GM12878 (cell line): ENCODE measurements around the gene COBLL1. TPM values are rescaled to one million over a fixed set of nuclear protein-coding genes. Genes with fewer than 3 reads are reported as not detected.

Experiments used
- ATAC-seq: fragments of 200-7000 bp; cut with Tn5 transposase; 3 replicates; pipeline ENCODE4 v1.9.1; 2020; ENCODE audit warnings: mild to moderate bottlenecking, moderate library complexity
- BruUV-seq: library from RNA; stranded (reverse); fragments of 400-500 nt; replicated peaks from 2 replicates; lab custom pipeline; 2021; lab: Mats Ljungman, UMichigan
- CTCF ChIA-PET: fragments of 300-600 bp; sonication (Branson Sonifier 250); formaldehyde crosslinking; extraction: SDS; loops from one replicate; lab custom pipeline; 2021; ENCODE audit warnings: inconsistent platforms; lab: Yijun Ruan, JAX
- POLR2A ChIA-PET: fragments of 350-600 bp; formaldehyde crosslinking; extraction: SDS; loops from one replicate; lab custom pipeline; 2021; ENCODE audit warnings: inconsistent platforms; lab: Charles Lee
- RAD21 ChIA-PET: fragments of 300-600 bp; sonication (Branson Sonifier 250); formaldehyde crosslinking; loops from one replicate; lab custom pipeline; 2023; ENCODE audit warnings: antibody characterized with exemption; ENCODE audit not compliant: unreplicated experiment; lab: Charles Lee
- SMC1A ChIA-PET: fragments of 300-600 bp; sonication (Branson Sonifier 250); formaldehyde crosslinking; loops from one replicate; lab custom pipeline; 2023; ENCODE audit not compliant: unreplicated experiment, uncharacterized antibody; lab: Charles Lee
- DNase-seq: peaks from one replicate; pipeline ENCODE4 v3.0.0-alpha.2; 2011; ENCODE audit warnings: low read depth, low spot score
- FAIRE-seq: peaks from 3 replicates; lab custom pipeline; 2011; peaks lifted over from hg19 to GRCh38; lab: Jason Lieb, UNC
- H2AFZ ChIP-seq: 2 replicates; pipeline ENCODE4 v1.6.0; 2011; ENCODE audit warnings: low read depth, low read length, control low read depth; ENCODE audit not compliant: control insufficient read depth
- H3K27ac ChIP-seq: 2 replicates; pipeline ENCODE4 v1.5.1; 2011; ENCODE audit warnings: control low read depth; ENCODE audit not compliant: control insufficient read depth, insufficient read depth
- H3K27me3 ChIP-seq, 2 experiments: replicated peaks in 1 of 2; 2 replicates each; pipeline versions ENCODE4 v1.6.0 to v1.6.1; 2011; ENCODE audit warnings: low read length in 1 of 2; ENCODE audit not compliant: control insufficient read depth in 2 of 2, insufficient read depth in 2 of 2
- H3K36me3 ChIP-seq, 2 experiments: 2 replicates each; pipeline ENCODE4 v1.5.1; 2011; ENCODE audit warnings: low read length in 1 of 2; ENCODE audit not compliant: control insufficient read depth in 2 of 2, insufficient read depth in 2 of 2
- H3K4me1 ChIP-seq: 2 replicates; pipeline ENCODE4 v1.6.1; 2011; ENCODE audit warnings: mild to moderate bottlenecking, low read length, moderate library complexity, mixed read lengths; ENCODE audit not compliant: control insufficient read depth, insufficient read depth
- H3K4me2 ChIP-seq: 2 replicates; pipeline ENCODE4 v1.6.0; 2011; ENCODE audit warnings: control low read depth; ENCODE audit not compliant: control insufficient read depth, insufficient read depth
- H3K4me3 ChIP-seq: fragments of 200-600 bp; sonication (generic); 2 replicates; pipeline ENCODE4 v1.5.1; 2016
- H3K79me2 ChIP-seq: 2 replicates; pipeline ENCODE4 v1.6.0; 2011; ENCODE audit warnings: low read length; ENCODE audit not compliant: control insufficient read depth, insufficient read depth
- H3K9ac ChIP-seq: 2 replicates; pipeline ENCODE4 v1.8.0; 2011; ENCODE audit warnings: low read length, control low read depth, mixed read lengths; ENCODE audit not compliant: control insufficient read depth, insufficient read depth
- H3K9me3 ChIP-seq: replicated peaks from 3 replicates; pipeline ENCODE4 v1.5.1; 2011; ENCODE audit warnings: mild to moderate bottlenecking, low read length; ENCODE audit not compliant: control insufficient read depth, insufficient read depth
- H4K20me1 ChIP-seq: 2 replicates; pipeline ENCODE4 v1.6.0; 2011; ENCODE audit not compliant: control insufficient read depth, insufficient read depth
- BCL11A ChIP-seq: IDR thresholded peaks from 2 replicates; pipeline ENCODE4 v1.6.1; 2011; ENCODE audit warnings: low read depth, low read length
- IRF4 ChIP-seq: IDR thresholded peaks from 2 replicates; pipeline ENCODE4 v1.6.1; 2011; ENCODE audit warnings: low read depth, low read length
- MTA3 ChIP-seq: IDR thresholded peaks from 2 replicates; pipeline ENCODE4 v1.6.1; 2012; ENCODE audit warnings: low read length, inconsistent platforms, borderline replicate concordance
- NBN ChIP-seq: fragments of 450-650 bp; IDR thresholded peaks from 2 replicates; pipeline ENCODE4 v1.6.1; 2016
- WGBS: methylation state at CpG from one replicate; pipeline ENCODE4 v1.1.6; 2016; ENCODE audit warnings: low lambda C conversion rate; ENCODE audit not compliant: insufficient replicate concordance, insufficient coverage; ENCODE audit errors: missing lambda C conversion rate; 5-methylcytosine and 5-hydroxymethylcytosine counted together
- in situ Hi-C: fragments of 300-500 bp; cut with MboI; formaldehyde crosslinking; loops from 9 replicates; pipeline ENCODE4 v1.14.3; 2018; ENCODE audit warnings: mixed read lengths
- intact Hi-C: fragments of 100-400 bp; cut with micrococcal nuclease; formaldehyde crosslinking; loops from one replicate; pipeline ENCODE4 v1.14.2; 2022; ENCODE audit not compliant: unreplicated experiment
- polyA plus RNA-seq, 11 experiments: library from polyadenylated mRNA; depleted of rRNA in 4 of 11; unstranded in 6 of 11; stranded (reverse) in 5 of 11; fragments of >200 nt; fragmentation: Nextera tagmentation in 4 of 11; fragmentation: Illumina TruSeq in 1 of 11; extraction: Ambion mirVana in 4 of 11; extraction: Trizol in 1 of 11; gene quantifications; 1 replicate in 1 of 11; 2 replicates in 10 of 11; pipeline versions ENCODE4 v1.2.1 to v1.2.3, GENCODE V29; 2011 to 2016; ENCODE audit warnings: inconsistent platforms in 2 of 11, missing spikeins in 2 of 11, low read depth in 1 of 11
- total RNA-seq, 4 experiments: library from RNA; depleted of rRNA in 3 of 4; stranded (reverse); fragments of >200 nt in 3 of 4; fragmentation: Illumina TruSeq in 1 of 4; extraction: Trizol in 1 of 4; gene quantifications; 2 replicates each; pipeline versions ENCODE4 v1.2.1 to v1.2.3, GENCODE V29; 2013 to 2021
- TF ChIP-seq, protein P1 (sequence below): IDR thresholded peaks from 2 replicates; pipeline ENCODE4 v1.6.1; 2011; ENCODE audit warnings: low read depth, low read length, improper control_type of control experiment, borderline replicate concordance
- TF ChIP-seq, protein P2 (sequence below): IDR thresholded peaks from 2 replicates; pipeline ENCODE4 v1.6.1; 2011; ENCODE audit warnings: mild to moderate bottlenecking, low read depth, low read length, moderate library complexity; ENCODE audit not compliant: insufficient replicate concordance

COBLL1 gene
- total and polyA plus RNA-seq, 10 of the 15 experiments (the other 5 are each of a cell fraction or from before 2014, with no cell fraction given), result 0.46 TPM; not detected in 9

DNA sequence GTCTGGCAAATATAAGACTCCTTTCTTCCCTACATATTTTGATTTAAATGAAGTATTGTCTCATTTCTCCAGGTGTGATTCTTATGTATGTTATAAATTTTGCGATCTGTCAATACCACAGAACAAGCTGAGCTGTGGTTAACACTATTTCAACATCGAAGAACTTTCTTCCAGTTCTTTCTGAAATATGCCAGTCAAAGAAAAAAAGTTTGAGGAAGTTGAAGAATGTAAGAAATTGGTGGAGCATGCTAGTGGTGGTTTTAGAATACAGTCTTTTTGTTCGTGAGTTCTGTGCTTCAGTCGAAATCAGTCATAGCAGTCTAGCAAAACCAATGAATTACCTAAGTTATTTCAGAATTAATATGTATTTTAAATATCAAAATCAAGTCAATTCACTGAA, 8.6 kb upstream of the COBLL1 start:
- BruUV-seq, result no TSS peak
- no peaks in the 10 kb centered on the region for H3K9me3 ChIP-seq
- FAIRE-seq (no peak), ATAC-seq (no peak), DNase-seq (no peak)
- no peaks in the 10 kb centered on the region for H4K20me1 ChIP-seq
- in situ Hi-C loops, result no loop called here
- H3K4me2 ChIP-seq, result no peak overlapping the region
- H3K36me3 ChIP-seq, result no peaks in the 10 kb centered on the region
- ChIA-PET POLR2A (no interaction called here), CTCF (interaction anchor here (1.2 kb wide), 1 partner anchor 27 kb away, joined by 3 read pairs; no protein-coding TSS in a partner anchor), RAD21 (no interaction called here), SMC1A (no interaction called here)
- no peak overlapping the region for H3K27ac ChIP-seq
- intact Hi-C loops, result no loop called here
- H3K4me1 ChIP-seq, result no peaks in the 10 kb centered on the region
- no peaks in the 10 kb centered on the region for H3K79me2 ChIP-seq
- 26% methylated on average over 4 of the region's 4 CpGs for WGBS
- H3K9ac ChIP-seq, result no peak overlapping the region
- no peak overlapping the region for H3K4me3 ChIP-seq
- H3K27me3 ChIP-seq, result no peaks in the 10 kb centered on the region
- TF ChIP-seq, protein P1, sequence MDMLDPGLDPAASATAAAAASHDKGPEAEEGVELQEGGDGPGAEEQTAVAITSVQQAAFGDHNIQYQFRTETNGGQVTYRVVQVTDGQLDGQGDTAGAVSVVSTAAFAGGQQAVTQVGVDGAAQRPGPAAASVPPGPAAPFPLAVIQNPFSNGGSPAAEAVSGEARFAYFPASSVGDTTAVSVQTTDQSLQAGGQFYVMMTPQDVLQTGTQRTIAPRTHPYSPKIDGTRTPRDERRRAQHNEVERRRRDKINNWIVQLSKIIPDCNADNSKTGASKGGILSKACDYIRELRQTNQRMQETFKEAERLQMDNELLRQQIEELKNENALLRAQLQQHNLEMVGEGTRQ, result no peak
- TF ChIP-seq NBN (no peak), BCL11A (no peak), IRF4 (no peak)
- no peak overlapping the region for H2AFZ ChIP-seq

DNA sequence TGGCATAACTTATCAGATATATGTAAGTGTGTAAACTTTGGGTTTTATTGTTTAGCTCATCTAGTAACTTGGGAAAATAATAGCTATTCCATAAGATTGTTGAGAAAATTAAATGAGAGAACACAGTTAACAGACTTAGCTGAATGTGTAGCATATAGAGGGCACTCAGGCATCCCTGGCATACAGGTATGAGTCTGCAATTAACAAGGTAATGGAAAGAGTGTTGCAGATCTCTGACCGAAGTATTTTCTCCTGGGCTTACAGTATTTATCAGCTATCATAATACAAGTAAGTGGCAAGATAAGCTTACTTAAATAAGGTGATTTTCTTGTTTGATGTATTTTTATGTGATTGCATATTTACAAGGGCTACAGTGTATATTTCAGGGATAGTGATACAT, 7.9 kb upstream of the COBLL1 start:
- H3K4me2 ChIP-seq, result no peak overlapping the region
- no peak overlapping the region for H3K4me3 ChIP-seq
- no peaks in the 10 kb centered on the region for H3K9me3 ChIP-seq
- BruUV-seq, result no TSS peak
- no peak for FAIRE-seq
- no peaks in the 10 kb centered on the region for H3K27me3 ChIP-seq
- DNase-seq, result no peak
- WGBS, result 50% methylated on average over 1 of the region's 1 CpG
- ChIA-PET CTCF (interaction anchor here (0.6 to 1.2 kb wide), 3 partner anchors 13 to 81 kb away, joined by 3 read pairs; no protein-coding TSS in a partner anchor), POLR2A (no interaction called here), RAD21 (no interaction called here)
- TF ChIP-seq, protein P2, sequence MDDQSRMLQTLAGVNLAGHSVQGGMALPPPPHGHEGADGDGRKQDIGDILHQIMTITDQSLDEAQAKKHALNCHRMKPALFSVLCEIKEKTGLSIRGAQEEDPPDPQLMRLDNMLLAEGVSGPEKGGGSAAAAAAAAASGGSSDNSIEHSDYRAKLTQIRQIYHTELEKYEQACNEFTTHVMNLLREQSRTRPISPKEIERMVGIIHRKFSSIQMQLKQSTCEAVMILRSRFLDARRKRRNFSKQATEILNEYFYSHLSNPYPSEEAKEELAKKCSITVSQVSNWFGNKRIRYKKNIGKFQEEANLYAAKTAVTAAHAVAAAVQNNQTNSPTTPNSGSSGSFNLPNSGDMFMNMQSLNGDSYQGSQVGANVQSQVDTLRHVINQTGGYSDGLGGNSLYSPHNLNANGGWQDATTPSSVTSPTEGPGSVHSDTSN, result no peak
- TF ChIP-seq MTA3, result no peak
- TF ChIP-seq, all 136 proteins: peak for 0
- intact Hi-C loops (no loop called here), in situ Hi-C loops (no loop called here)
- no peaks in the 10 kb centered on the region for H3K4me1 ChIP-seq
- no peak overlapping the region for H3K27ac ChIP-seq
- ATAC-seq, result no peak
- H2AFZ ChIP-seq, result no peak overlapping the region
- no peak overlapping the region for H3K9ac ChIP-seq
- no peaks in the 10 kb centered on the region for H3K36me3 ChIP-seq
- H3K79me2 ChIP-seq, result no peaks in the 10 kb centered on the region
- H4K20me1 ChIP-seq, result no peaks in the 10 kb centered on the region
- SMC1A ChIA-PET, result no interaction called here
